ENCODE results near the gene IGSF3.

Gene IGSF3

DNA sequence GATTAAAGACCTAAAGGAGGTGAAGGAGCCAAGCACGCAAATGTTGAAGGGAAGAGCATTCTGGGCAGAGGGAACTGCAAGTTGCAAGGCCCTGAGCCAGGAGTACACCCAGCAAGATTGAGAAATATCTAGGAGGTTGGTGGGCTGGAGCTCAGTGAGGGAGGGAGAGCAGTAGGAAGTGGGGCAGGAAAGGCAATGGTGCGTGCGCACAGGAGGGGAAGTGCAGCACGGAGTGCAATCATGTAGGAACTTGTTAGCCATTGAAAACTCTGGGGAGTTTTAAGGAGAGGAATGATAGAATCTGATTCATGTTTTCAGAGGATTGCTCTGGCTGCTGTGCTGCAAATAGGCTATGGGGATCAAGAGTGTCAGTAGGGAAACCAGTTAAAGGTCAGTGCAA, 13.2 kb upstream of the IGSF3 start:
- H3K36me3 ChIP-seq, result no peaks in the 10 kb centered on the region
- H3K27ac ChIP-seq, result no peak overlapping the region
- no peak overlapping the region for H3K4me3 ChIP-seq (ENCODE audit: low read depth in 1 of 2, low read length in 1 of 2)
- no peaks in the 10 kb centered on the region for H3K4me1 ChIP-seq (ENCODE audit: control insufficient read depth in 1 of 2, insufficient read depth in 1 of 2, low read depth in 1 of 2, low read length in 1 of 2)
- TF ChIP-seq, protein P1, sequence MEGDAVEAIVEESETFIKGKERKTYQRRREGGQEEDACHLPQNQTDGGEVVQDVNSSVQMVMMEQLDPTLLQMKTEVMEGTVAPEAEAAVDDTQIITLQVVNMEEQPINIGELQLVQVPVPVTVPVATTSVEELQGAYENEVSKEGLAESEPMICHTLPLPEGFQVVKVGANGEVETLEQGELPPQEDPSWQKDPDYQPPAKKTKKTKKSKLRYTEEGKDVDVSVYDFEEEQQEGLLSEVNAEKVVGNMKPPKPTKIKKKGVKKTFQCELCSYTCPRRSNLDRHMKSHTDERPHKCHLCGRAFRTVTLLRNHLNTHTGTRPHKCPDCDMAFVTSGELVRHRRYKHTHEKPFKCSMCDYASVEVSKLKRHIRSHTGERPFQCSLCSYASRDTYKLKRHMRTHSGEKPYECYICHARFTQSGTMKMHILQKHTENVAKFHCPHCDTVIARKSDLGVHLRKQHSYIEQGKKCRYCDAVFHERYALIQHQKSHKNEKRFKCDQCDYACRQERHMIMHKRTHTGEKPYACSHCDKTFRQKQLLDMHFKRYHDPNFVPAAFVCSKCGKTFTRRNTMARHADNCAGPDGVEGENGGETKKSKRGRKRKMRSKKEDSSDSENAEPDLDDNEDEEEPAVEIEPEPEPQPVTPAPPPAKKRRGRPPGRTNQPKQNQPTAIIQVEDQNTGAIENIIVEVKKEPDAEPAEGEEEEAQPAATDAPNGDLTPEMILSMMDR (IDR thresholded peaks at IDR 0.05), result no peak
- H3K27me3 ChIP-seq, result peaks cover 7% of the 10 kb centered on the region
- H3K9me3 ChIP-seq, result no peaks in the 10 kb centered on the region

DNA sequence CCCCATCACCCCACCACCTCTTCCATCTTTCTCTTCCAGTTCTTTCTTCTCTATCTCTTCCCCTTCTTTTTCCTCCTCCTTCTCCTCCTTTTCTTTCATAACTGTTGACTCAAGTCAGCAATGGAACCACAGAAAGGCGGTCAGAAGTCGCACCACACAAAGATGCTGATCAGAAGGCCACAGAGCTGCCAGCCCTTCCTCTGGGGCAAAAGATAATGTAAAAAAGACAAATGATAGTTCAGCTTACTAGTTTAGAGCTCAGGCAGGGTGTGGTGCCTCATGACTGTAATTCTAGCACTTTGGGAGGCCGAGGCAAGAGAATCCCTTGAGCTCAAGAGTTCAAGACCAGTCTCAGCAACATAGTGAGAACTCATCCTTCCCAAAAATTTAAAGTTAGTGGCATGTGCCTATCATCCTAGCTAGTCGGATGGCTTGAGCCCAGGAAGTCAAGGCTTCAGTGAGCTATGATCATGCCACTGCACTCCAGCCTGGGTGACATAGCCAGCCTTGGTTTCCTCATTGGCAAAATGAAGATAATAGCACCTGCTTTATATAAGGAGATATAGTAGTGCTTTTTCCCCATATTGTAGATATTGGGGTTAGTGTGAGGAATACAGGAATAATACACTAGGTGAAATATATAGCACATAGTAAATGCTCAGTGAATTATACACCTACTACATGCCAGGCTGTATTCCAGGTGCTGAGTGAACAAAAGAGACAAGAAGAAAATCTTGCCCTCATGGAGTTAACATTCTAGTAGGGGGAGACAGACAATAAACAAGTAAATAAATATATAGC, 12.5 kb upstream of the IGSF3 start:
- no peaks in the 10 kb centered on the region for H3K36me3 ChIP-seq
- peaks cover 8% of the 10 kb centered on the region for H3K27me3 ChIP-seq
- no peaks in the 10 kb centered on the region for H3K9me3 ChIP-seq
- H3K4me3 ChIP-seq (ENCODE audit: low read depth in 1 of 2, low read length in 1 of 2), result no peak overlapping the region
- TF ChIP-seq, protein P1 (IDR thresholded peaks at IDR 0.05), result no peak
- no peak overlapping the region for H3K27ac ChIP-seq
- no peaks in the 10 kb centered on the region for H3K4me1 ChIP-seq (ENCODE audit: control insufficient read depth in 1 of 2, insufficient read depth in 1 of 2, low read depth in 1 of 2, low read length in 1 of 2)

DNA sequence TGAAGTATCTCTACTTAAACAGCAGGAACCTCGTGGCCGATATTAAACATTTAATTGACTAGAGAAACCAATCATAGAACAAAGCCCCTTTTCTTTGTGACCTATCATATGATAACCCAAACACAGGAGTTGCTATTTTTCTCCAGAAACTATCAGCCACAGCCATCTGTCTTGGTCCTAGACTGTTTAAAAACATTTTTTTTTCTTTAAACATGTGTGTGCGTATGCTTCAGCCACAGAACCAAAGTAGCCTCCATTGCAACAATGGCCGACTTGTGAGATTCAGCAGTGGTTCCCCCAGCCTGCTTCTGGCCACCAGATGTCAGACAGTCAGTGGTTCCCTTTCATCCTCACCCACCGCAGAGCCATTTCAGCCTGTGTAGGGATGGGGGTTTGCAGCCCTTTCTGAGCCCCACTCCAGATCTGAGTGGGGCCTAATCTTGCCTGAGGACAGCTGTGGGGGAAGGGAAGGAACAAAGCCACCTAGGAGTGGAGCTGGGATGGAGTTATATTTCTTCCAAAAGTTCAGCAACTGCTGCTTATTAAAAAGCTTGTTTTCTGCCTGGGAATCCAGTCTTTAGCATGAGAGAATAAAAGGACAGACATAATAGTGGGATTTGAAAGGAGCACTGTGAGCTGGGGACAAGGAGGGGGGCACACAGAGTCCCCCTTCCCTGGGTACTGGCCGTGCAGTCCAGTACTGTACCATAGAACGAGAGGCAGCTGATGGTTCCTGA, 11.7 kb upstream of the IGSF3 start:
- no peaks in the 10 kb centered on the region for H3K4me1 ChIP-seq (ENCODE audit: control insufficient read depth in 1 of 2, insufficient read depth in 1 of 2, low read depth in 1 of 2, low read length in 1 of 2)
- no peak overlapping the region for H3K4me3 ChIP-seq (ENCODE audit: low read depth in 1 of 2, low read length in 1 of 2)
- peaks cover 15% of the 10 kb centered on the region for H3K27me3 ChIP-seq
- no peaks in the 10 kb centered on the region for H3K9me3 ChIP-seq
- TF ChIP-seq, protein P1 (IDR thresholded peaks at IDR 0.05), result no peak
- H3K27ac ChIP-seq, result no peak overlapping the region
- H3K36me3 ChIP-seq, result no peaks in the 10 kb centered on the region

GRCh38 chr1:116678732-116679090, 11.2 kb upstream of the IGSF3 start:
- Histone ChIP-seq H3K27me3 (peaks cover 21% of the 10 kb centered on the region), H3K9me3 (no peaks in the 10 kb centered on the region), H3K27ac (no peak overlapping the region), H3K4me3 (ENCODE audit: low read depth in 1 of 2, low read length in 1 of 2) (no peak overlapping the region), H3K36me3 (no peaks in the 10 kb centered on the region), H3K4me1 (ENCODE audit: control insufficient read depth in 1 of 2, insufficient read depth in 1 of 2, low read depth in 1 of 2, low read length in 1 of 2) (no peaks in the 10 kb centered on the region)
- TF ChIP-seq, protein P1 (IDR thresholded peaks at IDR 0.05), result no peak

DNA sequence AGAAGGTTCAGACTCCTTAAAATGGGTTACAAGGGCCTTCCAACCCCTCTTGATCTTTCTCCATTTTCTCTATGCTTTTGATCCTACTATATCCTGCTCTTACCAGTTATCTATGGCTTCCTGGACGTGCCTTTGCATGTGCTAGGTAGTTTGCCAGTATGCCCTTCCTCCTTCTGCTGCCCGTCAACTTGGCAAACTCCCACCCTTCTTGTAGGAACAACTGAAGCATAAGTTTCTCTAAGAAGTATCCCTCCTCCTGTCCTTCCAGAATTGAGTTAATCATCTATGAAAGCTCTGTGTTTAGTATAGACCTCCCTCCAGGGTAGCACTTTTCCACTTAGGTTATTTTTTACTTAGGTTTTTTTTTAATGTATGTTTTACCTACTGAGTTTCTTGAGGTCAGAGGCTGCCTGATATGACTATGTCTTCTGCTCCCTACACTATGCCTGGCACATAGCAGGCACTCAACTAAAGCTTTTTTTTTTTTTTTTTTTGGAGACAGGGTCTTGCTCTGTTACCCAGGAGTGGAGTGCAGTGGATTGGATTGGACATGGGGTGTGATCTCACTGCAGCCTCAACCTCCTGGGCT, 10.0 kb upstream of the IGSF3 start:
- TF ChIP-seq, protein P1 (IDR thresholded peaks at IDR 0.05), result no peak
- H3K4me1 ChIP-seq (ENCODE audit: control insufficient read depth in 1 of 2, insufficient read depth in 1 of 2, low read depth in 1 of 2, low read length in 1 of 2), result no peaks in the 10 kb centered on the region
- peaks cover 32% of the 10 kb centered on the region for H3K27me3 ChIP-seq
- H3K36me3 ChIP-seq, result no peaks in the 10 kb centered on the region
- no peak overlapping the region for H3K4me3 ChIP-seq (ENCODE audit: low read depth in 1 of 2, low read length in 1 of 2)
- H3K27ac ChIP-seq, result no peak overlapping the region
- no peaks in the 10 kb centered on the region for H3K9me3 ChIP-seq

Measured in neutrophil (primary cell).